ENCODE data around the gene NDUFV1. TPM values are rescaled to one million over a fixed set of nuclear protein-coding genes. Genes with fewer than 3 reads are reported as not detected.

The NDUFV1 gene
- polyA plus RNA-seq, 1 of the 3 experiments (the other 2 are of a cell fraction) = 278 TPM

- peak within 1 kb of the TSS; percentile 68 to 77 for H3K4me3 ChIP-seq (ENCODE audit: low read depth in 2 of 2, low read length in 1 of 2)
- peaks cover 20% of the 10 kb centered on the region for H4K20me1 ChIP-seq (ENCODE audit: insufficient read depth)
- H2AFZ ChIP-seq (ENCODE audit: low read depth) = peak within 1 kb of the TSS; percentile 76; the same call in 1 of the 2 replicates
- H3K4me1 ChIP-seq (ENCODE audit: control insufficient read depth in 1 of 2, insufficient read depth in 2 of 2, low read depth in 1 of 2, low read length in 1 of 2) = peaks cover 10 to 14% of the 10 kb centered on the region in 2 experiments; a peak in 3 of 4 replicates
- no peaks in the 10 kb centered on the region for H3K27me3 ChIP-seq (ENCODE audit: insufficient read depth)
- WGBS (ENCODE audit: low lambda C conversion rate) = 3% methylated on average over 30 of the region's 81 CpGs
- H3K79me2 ChIP-seq (ENCODE audit: insufficient read depth) = peaks cover 27% of the 10 kb centered on the region
- CTCF ChIA-PET = interaction anchor here (0.6 to 5.8 kb wide), 17 partner anchors 9 to 120 kb away, joined by 3 to 43 read pairs (median 5); partner anchors contain the start of genes NUDT8 and TMEM134
- DNase-seq = peak; percentile 95
- peaks cover 13% of the 10 kb centered on the region for H3F3A ChIP-seq (replicated peaks; ENCODE audit: insufficient read depth)
- no peaks in the 10 kb centered on the region for H3K9me3 ChIP-seq
- H3K4me2 ChIP-seq = peak within 1 kb of the TSS; percentile 95
- peaks cover 13 to 24% of the 10 kb centered on the region in 2 experiments for H3K36me3 ChIP-seq (replicated peaks in 1 of 2; ENCODE audit: control insufficient read depth in 1 of 2, insufficient read depth in 2 of 2, low read length in 1 of 2)
- H3K9ac ChIP-seq = peak within 1 kb of the TSS; percentile 98
- peak within 1 kb of the TSS; percentile 61 to 84 for H3K27ac ChIP-seq (ENCODE audit: low read depth in 2 of 2, low read length in 1 of 2)
- POLR2A ChIA-PET = interaction anchor here (0.6 to 1.9 kb wide), 9 partner anchors 9 to 738 kb away, joined by 3 to 9 read pairs (median 4); partner anchors contain the start of genes NUDT8 and PPP1CA
- H3K9me2 ChIP-seq = no peaks in the 10 kb centered on the region
- TF ChIP-seq, protein P1, sequence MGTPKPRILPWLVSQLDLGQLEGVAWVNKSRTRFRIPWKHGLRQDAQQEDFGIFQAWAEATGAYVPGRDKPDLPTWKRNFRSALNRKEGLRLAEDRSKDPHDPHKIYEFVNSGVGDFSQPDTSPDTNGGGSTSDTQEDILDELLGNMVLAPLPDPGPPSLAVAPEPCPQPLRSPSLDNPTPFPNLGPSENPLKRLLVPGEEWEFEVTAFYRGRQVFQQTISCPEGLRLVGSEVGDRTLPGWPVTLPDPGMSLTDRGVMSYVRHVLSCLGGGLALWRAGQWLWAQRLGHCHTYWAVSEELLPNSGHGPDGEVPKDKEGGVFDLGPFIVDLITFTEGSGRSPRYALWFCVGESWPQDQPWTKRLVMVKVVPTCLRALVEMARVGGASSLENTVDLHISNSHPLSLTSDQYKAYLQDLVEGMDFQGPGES (IDR thresholded peaks at IDR 0.05; ENCODE audit: low read depth, low read length) = no peak
- TF ChIP-seq GATA2 (CRISPR knock-in tag; IDR thresholded peaks at IDR 0.05) (no peak), POLR2AphosphoS5 (IDR thresholded peaks at IDR 0.05; ENCODE audit: low read depth, low read length) (peak; percentile 99), ELF1 (IDR thresholded peaks at IDR 0.05) (0 out of 2 replicates have a peak, but pooled peaks have one; percentile 19), TAF1 (IDR thresholded peaks at IDR 0.05; ENCODE audit: borderline replicate concordance, low read depth, low read length) (peak; percentile 77; the same call in 1 of the 2 replicates), RAD21 (IDR thresholded peaks at IDR 0.05; ENCODE audit: low read length) (peak; percentile 51), JUND (IDR thresholded peaks at IDR 0.05) (peak; percentile 40; the same call in 1 of the 2 replicates), EP300 (IDR thresholded peaks at IDR 0.05; ENCODE audit: borderline replicate concordance in 1 of 2, low read depth in 1 of 2, low read length in 1 of 2) (peak in 1 of 2 experiments; percentile 34; a peak in 2 of 4 replicates), CTCF (IDR thresholded peaks at IDR 0.05) (peak; percentile 74), NFIC (IDR thresholded peaks at IDR 0.05; ENCODE audit: borderline replicate concordance) (no peak), FOXJ3 (CRISPR knock-in tag; IDR thresholded peaks at IDR 0.05) (no peak), TCF12 (IDR thresholded peaks at IDR 0.05) (0 out of 2 replicates have a peak, but pooled peaks have one; percentile 8), RXRA (IDR thresholded peaks at IDR 0.05; ENCODE audit: borderline replicate concordance, low read depth) (no peak), PBX3 (IDR thresholded peaks at IDR 0.05) (no peak), FOXM1 (IDR thresholded peaks at IDR 0.05; ENCODE audit: low read depth) (no peak), MXI1 (IDR thresholded peaks at IDR 0.05; ENCODE audit: low read depth, low read length) (peak; percentile 48; the same call in 1 of the 2 replicates), MEF2A (IDR thresholded peaks at IDR 0.05; ENCODE audit: borderline replicate concordance, low read depth) (no peak), GABPA (IDR thresholded peaks at IDR 0.05; ENCODE audit: low read depth) (peak; percentile 23; the same call in 1 of the 2 replicates), SIN3A (IDR thresholded peaks at IDR 0.05; ENCODE audit: borderline replicate concordance, low read depth, low read length) (0 out of 2 replicates have a peak, but pooled peaks have one; percentile 63)
- TF ChIP-seq, protein P2, sequence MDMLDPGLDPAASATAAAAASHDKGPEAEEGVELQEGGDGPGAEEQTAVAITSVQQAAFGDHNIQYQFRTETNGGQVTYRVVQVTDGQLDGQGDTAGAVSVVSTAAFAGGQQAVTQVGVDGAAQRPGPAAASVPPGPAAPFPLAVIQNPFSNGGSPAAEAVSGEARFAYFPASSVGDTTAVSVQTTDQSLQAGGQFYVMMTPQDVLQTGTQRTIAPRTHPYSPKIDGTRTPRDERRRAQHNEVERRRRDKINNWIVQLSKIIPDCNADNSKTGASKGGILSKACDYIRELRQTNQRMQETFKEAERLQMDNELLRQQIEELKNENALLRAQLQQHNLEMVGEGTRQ (IDR thresholded peaks at IDR 0.05; ENCODE audit: borderline replicate concordance, low read depth, low read length) = no peak
- TF ChIP-seq, protein P3, sequence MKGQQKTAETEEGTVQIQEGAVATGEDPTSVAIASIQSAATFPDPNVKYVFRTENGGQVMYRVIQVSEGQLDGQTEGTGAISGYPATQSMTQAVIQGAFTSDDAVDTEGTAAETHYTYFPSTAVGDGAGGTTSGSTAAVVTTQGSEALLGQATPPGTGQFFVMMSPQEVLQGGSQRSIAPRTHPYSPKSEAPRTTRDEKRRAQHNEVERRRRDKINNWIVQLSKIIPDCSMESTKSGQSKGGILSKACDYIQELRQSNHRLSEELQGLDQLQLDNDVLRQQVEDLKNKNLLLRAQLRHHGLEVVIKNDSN (IDR thresholded peaks at IDR 0.05; ENCODE audit: borderline replicate concordance, low read depth) = no peak
- TF ChIP-seq, protein P4, sequence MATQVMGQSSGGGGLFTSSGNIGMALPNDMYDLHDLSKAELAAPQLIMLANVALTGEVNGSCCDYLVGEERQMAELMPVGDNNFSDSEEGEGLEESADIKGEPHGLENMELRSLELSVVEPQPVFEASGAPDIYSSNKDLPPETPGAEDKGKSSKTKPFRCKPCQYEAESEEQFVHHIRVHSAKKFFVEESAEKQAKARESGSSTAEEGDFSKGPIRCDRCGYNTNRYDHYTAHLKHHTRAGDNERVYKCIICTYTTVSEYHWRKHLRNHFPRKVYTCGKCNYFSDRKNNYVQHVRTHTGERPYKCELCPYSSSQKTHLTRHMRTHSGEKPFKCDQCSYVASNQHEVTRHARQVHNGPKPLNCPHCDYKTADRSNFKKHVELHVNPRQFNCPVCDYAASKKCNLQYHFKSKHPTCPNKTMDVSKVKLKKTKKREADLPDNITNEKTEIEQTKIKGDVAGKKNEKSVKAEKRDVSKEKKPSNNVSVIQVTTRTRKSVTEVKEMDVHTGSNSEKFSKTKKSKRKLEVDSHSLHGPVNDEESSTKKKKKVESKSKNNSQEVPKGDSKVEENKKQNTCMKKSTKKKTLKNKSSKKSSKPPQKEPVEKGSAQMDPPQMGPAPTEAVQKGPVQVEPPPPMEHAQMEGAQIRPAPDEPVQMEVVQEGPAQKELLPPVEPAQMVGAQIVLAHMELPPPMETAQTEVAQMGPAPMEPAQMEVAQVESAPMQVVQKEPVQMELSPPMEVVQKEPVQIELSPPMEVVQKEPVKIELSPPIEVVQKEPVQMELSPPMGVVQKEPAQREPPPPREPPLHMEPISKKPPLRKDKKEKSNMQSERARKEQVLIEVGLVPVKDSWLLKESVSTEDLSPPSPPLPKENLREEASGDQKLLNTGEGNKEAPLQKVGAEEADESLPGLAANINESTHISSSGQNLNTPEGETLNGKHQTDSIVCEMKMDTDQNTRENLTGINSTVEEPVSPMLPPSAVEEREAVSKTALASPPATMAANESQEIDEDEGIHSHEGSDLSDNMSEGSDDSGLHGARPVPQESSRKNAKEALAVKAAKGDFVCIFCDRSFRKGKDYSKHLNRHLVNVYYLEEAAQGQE (IDR thresholded peaks at IDR 0.05; ENCODE audit: low read depth, low read length) = no peak; the same call in 1 of the 2 replicates
Observed at GRCh38 chr11:67583247-67584204, 23.2 kb upstream of the NDUFV1 start, which contains the start of gene GSTP1. GSTP1 (plus strand) TSS chr11:67583812; CDS start chr11:67583844, 32 bp downstream.
